GM21423 (cell line): Measurements from ENCODE around the gene TRAF4.

Source experiments
- ATAC-seq: cut with Tn5 transposase; IDR thresholded peaks from one replicate; pipeline ENCODE4 v1.9.1; 2021; ENCODE audit warnings: mild to moderate bottlenecking, moderate library complexity; ENCODE audit not compliant: unreplicated experiment

Gene TRAF4

GRCh38 chr17:28743243-28744103 lies at the start of gene TRAF4:
TRAF4 (plus strand) TSS chr17:28744011; CDS start chr17:28744113, 102 bp downstream.
- peak; percentile 60 for ATAC-seq

GRCh38 chr17:28698253-28698941 lies 45.4 kb upstream of the TRAF4 start:
- ATAC-seq: no peak

GRCh38 chr17:28700278-28700677 lies 43.5 kb upstream of the TRAF4 start:
- ATAC-seq: no peak

GRCh38 chr17:28700830-28701492 lies 42.9 kb upstream of the TRAF4 start:
- ATAC-seq: no peak

- no peak for ATAC-seq
These were observed 41.6 kb upstream of the TRAF4 start for GRCh38 chr17:28702026-28702751.

GRCh38 chr17:28702752-28703150 lies 41.1 kb upstream of the TRAF4 start:
- no peak for ATAC-seq

GRCh38 chr17:28703552-28704218 lies 40.1 kb upstream of the TRAF4 start:
- ATAC-seq: no peak

GRCh38 chr17:28704219-28704858 lies 39.5 kb upstream of the TRAF4 start:
- ATAC-seq: no peak

- no peak for ATAC-seq
These were observed 38.6 kb upstream of the TRAF4 start for GRCh38 chr17:28705074-28705659.

- ATAC-seq: no peak
These were observed 38.0 kb upstream of the TRAF4 start for GRCh38 chr17:28705728-28706334.

- ATAC-seq: no peak
These were observed 37.1 kb upstream of the TRAF4 start for GRCh38 chr17:28706471-28707338.

GRCh38 chr17:28707339-28707720 lies 36.5 kb upstream of the TRAF4 start:
- no peak for ATAC-seq

- ATAC-seq: peak; percentile 75
These were observed 32.7 kb upstream of the TRAF4 start for GRCh38 chr17:28710861-28711722.

- peak; percentile 4 for ATAC-seq
These were observed 32.1 kb upstream of the TRAF4 start, which contains the start of gene PROCA1 for GRCh38 chr17:28711723-28712031. PROCA1 (minus strand) TSS chr17:28711888; CDS start chr17:28711660, 228 bp downstream.

GRCh38 chr17:28712032-28712704 lies 31.6 kb upstream of the TRAF4 start:
- ATAC-seq: peak; percentile 24

GRCh38 chr17:28712705-28713415 lies 31.0 kb upstream of the TRAF4 start:
- ATAC-seq: no peak
